CD8-positive, alpha-beta memory T cell (primary cell): ENCODE measurements around the gene EGFLAM. TPM values are rescaled to one million over a fixed set of nuclear protein-coding genes. Genes with fewer than 3 reads are reported as not detected.
A peak's percentile ranks its signal among the peaks of the same experiment; 100 is the strongest.

Experiments used
- CTCF ChIA-PET: fragments of 350-600 bp; sonication (Branson Sonifier 250); formaldehyde crosslinking; loops from one replicate; lab custom pipeline; 2021; ENCODE audit warnings: antibody characterized with exemption; lab: Charles Lee
- POLR2A ChIA-PET: fragments of 350-600 bp; sonication (Branson Sonifier 250); formaldehyde crosslinking; loops from one replicate; lab custom pipeline; 2021; ENCODE audit warnings: antibody characterized with exemption; lab: Charles Lee
- DNase-seq, 5 donors: peaks; one replicate each; pipeline versions ENCODE4 v3.0.0 to v3.0.0-alpha.2; 2020 to 2022; ENCODE audit warnings: mixed read lengths in 1 of 5
- H3K27ac ChIP-seq: one replicate; pipeline ENCODE4 v1.7.0; 2013; ENCODE audit warnings: low read depth, mild to moderate bottlenecking, low read length, moderate library complexity
- H3K27me3 ChIP-seq: 2 replicates; pipeline ENCODE4 v1.7.0; 2013; ENCODE audit warnings: low read length, mild to moderate bottlenecking; ENCODE audit not compliant: insufficient read depth, poor library complexity, severe bottlenecking
- H3K36me3 ChIP-seq: 2 replicates; pipeline ENCODE4 v1.7.0; 2013; ENCODE audit warnings: mild to moderate bottlenecking, low read length, moderate library complexity; ENCODE audit not compliant: insufficient read depth
- H3K4me1 ChIP-seq: 2 replicates; pipeline ENCODE4 v1.7.0; 2013; ENCODE audit warnings: mild to moderate bottlenecking, low read length, moderate library complexity; ENCODE audit not compliant: insufficient read depth
- H3K4me3 ChIP-seq: 2 replicates; pipeline ENCODE4 v1.7.0; 2013; ENCODE audit warnings: mild to moderate bottlenecking, low read length
- H3K9me3 ChIP-seq: 2 replicates; pipeline ENCODE4 v1.7.0; 2013; ENCODE audit warnings: mild to moderate bottlenecking, low read length
- H3K27ac Mint-ChIP-seq, 8 donors: one replicate each; pipeline ENCODE4 v1.8.0; 2020 to 2021; ENCODE audit warnings: mixed read lengths in 8 of 8, mild to moderate bottlenecking in 6 of 8, inconsistent platforms in 3 of 8, moderate library complexity in 3 of 8
- H3K27me3 Mint-ChIP-seq, 2 donors: one replicate each; pipeline ENCODE4 v1.8.0; 2020 to 2021; ENCODE audit warnings: mixed read lengths in 2 of 2, mild to moderate bottlenecking in 1 of 2, moderate library complexity in 1 of 2
- H3K36me3 Mint-ChIP-seq, 3 donors: one replicate each; pipeline ENCODE4 v1.8.0; 2020 to 2021; ENCODE audit warnings: mixed read lengths in 3 of 3, inconsistent platforms in 1 of 3, mild to moderate bottlenecking in 1 of 3
- H3K4me1 Mint-ChIP-seq, 3 donors: one replicate each; pipeline ENCODE4 v1.8.0; 2020 to 2021; ENCODE audit warnings: mixed read lengths in 3 of 3, inconsistent platforms in 1 of 3, mild to moderate bottlenecking in 1 of 3
- H3K4me3 Mint-ChIP-seq, 7 donors: one replicate each; pipeline ENCODE4 v1.8.0; 2020 to 2021; ENCODE audit warnings: mixed read lengths in 7 of 7, mild to moderate bottlenecking in 6 of 7, moderate library complexity in 4 of 7, inconsistent platforms in 2 of 7
- H3K9me3 Mint-ChIP-seq, 5 donors: one replicate each; pipeline ENCODE4 v1.8.0; 2020 to 2022; ENCODE audit warnings: mixed read lengths in 5 of 5, mild to moderate bottlenecking in 3 of 5, moderate library complexity in 2 of 5, inconsistent platforms in 1 of 5
- polyA plus RNA-seq: library from polyadenylated mRNA; unstranded; fragments of 300-500 nt; fragmentation: Illumina TruSeq; gene quantifications from one replicate; pipeline ENCODE4 v1.2.3, GENCODE V29; 2021
- total RNA-seq, 2 experiments: library from RNA; stranded (reverse); gene quantifications; one replicate each; pipeline ENCODE4 v1.2.3, GENCODE V29; 2021

EGFLAM gene
- total and polyA plus RNA-seq, 3 experiments from 2014 or later: not detected

- H3K27me3 Mint-ChIP-seq: peaks cover 2 to 14% of the 10 kb centered on the region in 2 donors
- H3K36me3 Mint-ChIP-seq: no peaks in the 10 kb centered on the region
- H3K9me3 Mint-ChIP-seq: no peaks in the 10 kb centered on the region
- Histone ChIP-seq H3K27me3 (no peaks in the 10 kb centered on the region), H3K4me3 (no peak overlapping the region), H3K9me3 (no peaks in the 10 kb centered on the region), H3K36me3 (no peaks in the 10 kb centered on the region), H3K4me1 (no peaks in the 10 kb centered on the region), H3K27ac (no peak overlapping the region)
- POLR2A ChIA-PET: no interaction called here
- no peak overlapping the region for H3K27ac Mint-ChIP-seq
- no peak for DNase-seq
- CTCF ChIA-PET: no interaction called here
- H3K4me1 Mint-ChIP-seq: no peaks in the 10 kb centered on the region
- H3K4me3 Mint-ChIP-seq: no peak overlapping the region
Observed at GRCh38 chr5:38339446-38339845, 81.1 kb downstream of the EGFLAM start.

- Histone ChIP-seq H3K36me3 (no peaks in the 10 kb centered on the region), H3K9me3 (no peaks in the 10 kb centered on the region), H3K27me3 (no peaks in the 10 kb centered on the region), H3K4me1 (no peaks in the 10 kb centered on the region), H3K4me3 (no peak overlapping the region), H3K27ac (no peak overlapping the region)
- H3K27ac Mint-ChIP-seq: no peak overlapping the region
- DNase-seq: no peak
- H3K27me3 Mint-ChIP-seq: peaks cover 2 to 19% of the 10 kb centered on the region in 2 donors
- H3K36me3 Mint-ChIP-seq: no peaks in the 10 kb centered on the region
- CTCF ChIA-PET: no interaction called here
- H3K9me3 Mint-ChIP-seq: no peaks in the 10 kb centered on the region
- POLR2A ChIA-PET: no interaction called here
- no peak overlapping the region for H3K4me3 Mint-ChIP-seq
- no peaks in the 10 kb centered on the region for H3K4me1 Mint-ChIP-seq
Observed at GRCh38 chr5:38341056-38341455, 82.7 kb downstream of the EGFLAM start.

- Histone ChIP-seq H3K4me3 (no peak overlapping the region), H3K9me3 (no peaks in the 10 kb centered on the region), H3K27ac (no peak overlapping the region), H3K4me1 (no peaks in the 10 kb centered on the region), H3K36me3 (no peaks in the 10 kb centered on the region), H3K27me3 (no peaks in the 10 kb centered on the region)
- H3K27me3 Mint-ChIP-seq: peaks cover 0 to 22% of the 10 kb centered on the region in 2 donors
- H3K4me1 Mint-ChIP-seq: no peaks in the 10 kb centered on the region
- POLR2A ChIA-PET: no interaction called here
- H3K36me3 Mint-ChIP-seq: no peaks in the 10 kb centered on the region
- no peak overlapping the region for H3K27ac Mint-ChIP-seq
- no peaks in the 10 kb centered on the region for H3K9me3 Mint-ChIP-seq
- DNase-seq: no peak
- CTCF ChIA-PET: no interaction called here
- no peak overlapping the region for H3K4me3 Mint-ChIP-seq
Observed at GRCh38 chr5:38341641-38342040, 83.3 kb downstream of the EGFLAM start.

GRCh38 chr5:38342261-38342660 is 83.9 kb downstream of the EGFLAM start:
- Histone ChIP-seq H3K27me3 (no peaks in the 10 kb centered on the region), H3K4me3 (no peak overlapping the region), H3K4me1 (no peaks in the 10 kb centered on the region), H3K27ac (no peak overlapping the region), H3K9me3 (no peaks in the 10 kb centered on the region), H3K36me3 (no peaks in the 10 kb centered on the region)
- Mint-ChIP-seq H3K36me3 (no peaks in the 10 kb centered on the region), H3K4me3 (no peak overlapping the region), H3K9me3 (no peaks in the 10 kb centered on the region), H3K4me1 (no peaks in the 10 kb centered on the region), H3K27ac (no peak overlapping the region), H3K27me3 (peaks cover 0 to 20% of the 10 kb centered on the region in 2 donors)
- no peak for DNase-seq
- POLR2A ChIA-PET: no interaction called here
- CTCF ChIA-PET: no interaction called here

- Mint-ChIP-seq H3K36me3 (no peaks in the 10 kb centered on the region), H3K27me3 (peaks cover 2 to 12% of the 10 kb centered on the region in 2 donors), H3K9me3 (no peaks in the 10 kb centered on the region), H3K4me3 (no peak overlapping the region), H3K27ac (no peak overlapping the region), H3K4me1 (no peaks in the 10 kb centered on the region)
- ChIA-PET CTCF (no interaction called here), POLR2A (no interaction called here)
- no peak overlapping the region for H3K27ac ChIP-seq
- no peaks in the 10 kb centered on the region for H3K9me3 ChIP-seq
- no peak for DNase-seq
- no peak overlapping the region for H3K4me3 ChIP-seq
- H3K27me3 ChIP-seq: no peaks in the 10 kb centered on the region
- peaks cover 4% of the 10 kb centered on the region for H3K4me1 ChIP-seq
- H3K36me3 ChIP-seq: no peaks in the 10 kb centered on the region
Observed at GRCh38 chr5:38344891-38345290, 86.5 kb downstream of the EGFLAM start.

GRCh38 chr5:38346593-38346992 is 88.2 kb downstream of the EGFLAM start:
- H3K36me3 ChIP-seq: no peaks in the 10 kb centered on the region
- CTCF ChIA-PET: no interaction called here
- no peak overlapping the region for H3K4me3 ChIP-seq
- no peaks in the 10 kb centered on the region for H3K27me3 ChIP-seq
- peaks cover 11% of the 10 kb centered on the region for H3K4me1 ChIP-seq
- Mint-ChIP-seq H3K36me3 (no peaks in the 10 kb centered on the region), H3K27ac (no peak overlapping the region), H3K4me3 (no peak overlapping the region), H3K27me3 (peaks cover 3 to 11% of the 10 kb centered on the region in 2 donors), H3K9me3 (no peaks in the 10 kb centered on the region), H3K4me1 (no peaks in the 10 kb centered on the region)
- H3K9me3 ChIP-seq: no peaks in the 10 kb centered on the region
- POLR2A ChIA-PET: no interaction called here
- H3K27ac ChIP-seq: no peak overlapping the region
- no peak for DNase-seq

- H3K4me3 ChIP-seq: no peak overlapping the region
- CTCF ChIA-PET: no interaction called here
- H3K9me3 ChIP-seq: no peaks in the 10 kb centered on the region
- peaks cover 8 to 13% of the 10 kb centered on the region in 2 donors for H3K27me3 Mint-ChIP-seq
- POLR2A ChIA-PET: no interaction called here
- no peaks in the 10 kb centered on the region for H3K27me3 ChIP-seq
- no peaks in the 10 kb centered on the region for H3K36me3 ChIP-seq
- H3K36me3 Mint-ChIP-seq: no peaks in the 10 kb centered on the region
- no peak overlapping the region for H3K27ac Mint-ChIP-seq
- H3K4me3 Mint-ChIP-seq: no peak overlapping the region
- no peaks in the 10 kb centered on the region for H3K9me3 Mint-ChIP-seq
- DNase-seq: no peak
- no peaks in the 10 kb centered on the region for H3K4me1 Mint-ChIP-seq
- H3K27ac ChIP-seq: no peak overlapping the region
- H3K4me1 ChIP-seq: peaks cover 11% of the 10 kb centered on the region
Observed at GRCh38 chr5:38347040-38347763, 88.8 kb downstream of the EGFLAM start.

- CTCF ChIA-PET: no interaction called here
- H3K27ac ChIP-seq: no peak overlapping the region
Observed at GRCh38 chr5:38347896-38348295, 89.5 kb downstream of the EGFLAM start.

More at GRCh38 chr5:38347896-38348295, 89.5 kb downstream of the EGFLAM start:
- H3K9me3 Mint-ChIP-seq: no peaks in the 10 kb centered on the region
- H3K4me1 ChIP-seq: peaks cover 11% of the 10 kb centered on the region
- no peaks in the 10 kb centered on the region for H3K4me1 Mint-ChIP-seq
- no peak overlapping the region for H3K4me3 Mint-ChIP-seq
- no peaks in the 10 kb centered on the region for H3K36me3 Mint-ChIP-seq
- H3K36me3 ChIP-seq: no peaks in the 10 kb centered on the region
- POLR2A ChIA-PET: no interaction called here
- H3K27me3 Mint-ChIP-seq: peaks cover 8 to 13% of the 10 kb centered on the region in 2 donors
- no peak for DNase-seq
- H3K27ac Mint-ChIP-seq: peak overlapping the region in 1 of 8 donors; percentile 0
- no peak overlapping the region for H3K4me3 ChIP-seq
- no peaks in the 10 kb centered on the region for H3K9me3 ChIP-seq
- H3K27me3 ChIP-seq: no peaks in the 10 kb centered on the region
